ENCODE results near the gene NPPC.
"Not testable (repeated sequence)": the region's sequence is repeated elsewhere in the genome, so short reads cannot be mapped to it uniquely, and the experiment has no call there.

Gene NPPC

GRCh38 chr2:231907765-231908164 lies 18.4 kb downstream of the NPPC start:
- intact Hi-C loops (cut with DNase I): loop anchor here (5.0 to 10.0 kb wide), 3 partner anchors 420 to 617 kb away; partner anchors contain the start of genes CHRND and PRSS56
- DNase-seq: no peak

DNA sequence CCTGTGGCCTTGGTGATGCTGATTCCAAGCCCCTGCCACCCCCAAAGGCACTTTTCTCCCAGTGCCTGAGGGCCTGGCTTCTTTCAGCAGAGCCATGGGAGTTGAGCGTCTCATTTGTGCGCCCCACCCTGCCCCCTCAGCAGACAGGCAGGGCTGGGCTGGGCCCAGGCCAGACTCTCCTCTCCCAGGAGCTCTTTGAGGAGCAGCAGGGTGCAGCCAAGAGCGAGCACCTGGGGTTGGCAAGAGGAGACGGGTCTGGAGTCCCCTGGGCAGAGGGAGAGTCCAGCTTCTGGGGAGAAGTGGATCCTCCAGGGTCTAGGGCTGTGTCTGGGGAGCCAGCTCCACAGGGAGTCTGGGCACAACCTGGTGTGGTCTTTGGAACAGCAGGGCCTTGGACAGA lies 21.2 kb downstream of the NPPC start:
- intact Hi-C loops (cut with DNase I): loop anchor here (5.0 to 10.0 kb wide), 3 partner anchors 422 to 620 kb away; partner anchors contain the start of genes CHRND and PRSS56
- DNase-seq: no peak

DNA sequence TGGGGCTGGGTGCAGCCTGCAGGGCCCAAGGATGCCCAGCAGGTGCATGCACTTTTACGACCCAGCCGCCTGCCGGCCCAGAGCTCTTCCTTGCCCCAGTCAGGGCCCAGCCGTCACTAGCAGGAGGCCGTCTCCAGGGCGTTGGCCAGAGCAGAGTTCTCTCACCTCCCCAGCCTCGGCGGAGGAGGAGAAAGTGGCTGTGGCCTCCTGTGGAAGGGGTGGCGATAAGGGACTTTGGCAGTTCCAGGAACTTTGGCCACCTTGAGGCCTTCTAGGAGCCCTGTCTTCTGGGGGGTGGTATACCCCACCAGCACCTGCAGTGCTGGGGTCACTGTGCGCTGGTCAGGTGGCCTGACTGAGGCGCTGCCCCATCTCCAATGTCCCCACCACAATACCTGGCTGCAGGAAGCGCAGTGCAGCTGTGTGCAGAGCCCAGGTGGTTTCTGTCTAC lies 22.0 kb downstream of the NPPC start:
- intact Hi-C loops (cut with DNase I): loop anchor here (10.0 kb wide), 1 partner anchor 621 kb away; the partner anchor contains the start of genes CHRND and PRSS56

GRCh38 chr2:231902598-231902997 lies 23.6 kb downstream of the NPPC start:
- no peak for DNase-seq
- intact Hi-C loops (cut with DNase I): loop anchor here (10.0 kb wide), 1 partner anchor 622 kb away; the partner anchor contains the start of genes CHRND and PRSS56

More for the DNA sequence above, 22.0 kb downstream of the NPPC start:
- DNase-seq: no peak

DNA sequence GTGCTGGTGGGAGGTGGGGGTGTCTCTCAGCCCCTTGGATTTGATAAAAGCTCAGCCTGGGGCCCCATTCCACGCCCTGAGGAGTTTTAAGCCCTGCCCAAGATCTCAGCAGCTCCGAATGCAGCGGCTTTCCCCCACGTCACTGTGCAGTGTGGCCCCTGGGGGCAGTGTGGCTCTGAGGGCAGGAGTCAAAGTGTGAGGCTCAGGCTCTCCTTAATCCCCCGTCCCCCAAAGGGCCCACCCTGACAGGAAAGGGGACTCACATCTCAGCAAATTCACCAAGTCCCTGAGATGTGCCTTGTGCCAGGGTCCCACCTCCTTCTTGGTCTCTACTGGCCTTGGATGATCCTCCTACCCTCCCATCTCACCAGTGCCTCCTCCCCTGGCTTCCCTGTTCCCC lies 25.2 kb downstream of the NPPC start:
- DNase-seq: no peak
- intact Hi-C loops (cut with DNase I): loop anchor here (10.0 kb wide), 1 partner anchor 624 kb away; the partner anchor contains the start of genes CHRND and PRSS56

DNA sequence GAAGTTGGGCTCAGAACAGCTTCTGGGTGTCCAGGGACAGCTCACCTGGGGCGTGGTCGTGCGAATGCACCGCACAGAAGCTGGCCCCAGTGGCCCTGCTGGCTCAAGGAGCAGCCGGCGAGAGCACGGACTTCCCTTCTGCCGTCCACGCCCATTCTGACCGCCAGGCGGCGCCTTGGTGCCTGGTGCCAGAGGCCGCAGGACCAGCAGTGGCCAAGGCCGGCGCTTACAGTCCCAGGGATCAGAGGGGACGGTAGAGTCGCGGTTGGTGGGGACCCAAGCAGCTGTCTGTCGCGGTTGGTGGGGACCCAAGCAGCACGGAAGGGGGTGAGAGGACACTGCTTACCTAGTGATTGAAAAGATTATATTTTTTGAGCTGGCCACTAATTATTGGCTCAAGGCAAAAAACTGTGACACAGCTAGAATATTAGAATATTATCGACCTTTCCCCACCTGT lies 25.7 kb downstream of the NPPC start:
- intact Hi-C loops (cut with DNase I): loop anchor here (10.0 kb wide), 1 partner anchor 624 kb away; the partner anchor contains the start of genes CHRND and PRSS56

DNA sequence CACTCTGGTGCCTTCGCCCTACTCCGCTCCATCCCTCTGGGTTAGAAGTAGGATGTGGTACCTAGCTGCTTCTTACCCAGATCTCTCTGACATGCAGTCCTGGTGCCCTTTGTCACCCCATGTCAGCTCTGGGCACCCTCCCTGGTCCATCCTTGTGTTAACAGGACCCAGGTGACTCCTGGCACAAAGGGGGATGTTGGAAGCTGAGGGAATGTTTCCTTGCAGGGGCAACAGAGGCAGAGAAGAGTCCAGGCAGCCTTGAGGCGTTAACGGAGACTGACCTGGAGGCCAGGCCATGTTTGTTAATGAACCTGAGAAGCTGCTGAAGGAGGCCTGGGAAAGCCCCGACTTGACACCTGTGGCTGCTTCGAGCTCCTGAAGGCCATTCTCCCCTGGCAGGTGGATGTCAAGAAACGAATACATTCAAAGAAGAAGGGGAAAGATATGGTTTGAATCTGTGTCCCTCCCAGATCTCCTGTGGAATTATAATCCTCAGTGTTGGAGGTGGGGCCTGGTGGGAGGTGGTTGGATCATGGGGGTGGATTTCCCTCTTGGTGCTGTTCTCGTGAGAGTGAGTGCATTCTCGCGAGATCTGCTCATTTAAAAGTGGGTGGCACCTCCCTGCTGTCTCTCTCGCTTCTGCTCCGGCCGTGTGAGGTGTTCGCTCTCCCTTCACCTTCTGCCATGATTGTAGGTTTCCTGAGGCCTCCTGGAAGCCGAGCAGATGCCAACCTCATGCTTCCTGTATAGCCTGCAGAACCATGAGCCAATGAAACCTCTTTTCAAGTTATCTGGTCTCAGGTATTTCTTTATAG lies 31.4 kb downstream of the NPPC start:
- DNase-seq: no peak
- intact Hi-C loops (cut with DNase I): no loop called here

More for the DNA sequence above, 25.7 kb downstream of the NPPC start:
- DNase-seq: peak in 41 of 42 donors; percentile 34 to 88 (median 72)

DNA sequence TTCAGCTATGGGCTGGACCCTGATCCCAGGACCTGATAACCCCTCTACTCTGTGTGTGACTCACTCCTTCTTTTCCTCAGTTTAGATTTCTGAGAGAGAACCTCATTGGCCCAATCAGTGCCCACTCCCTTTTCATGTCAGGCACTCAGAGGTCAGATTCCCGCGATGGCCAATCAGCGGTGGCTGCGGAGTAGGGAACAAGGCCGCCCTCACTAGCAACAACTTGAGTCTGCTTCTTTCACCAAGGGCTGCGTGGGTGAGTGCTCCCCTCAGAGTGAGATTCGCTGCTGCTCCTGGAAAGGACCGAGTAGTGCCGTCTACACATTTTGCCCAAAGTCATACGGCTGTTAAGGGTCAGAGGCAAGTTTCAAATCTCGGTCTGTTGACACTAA lies 34.7 kb downstream of the NPPC start:
- intact Hi-C loops (cut with DNase I): no loop called here
- DNase-seq: peak in 2 of 42 donors; percentile 3 to 12

DNA sequence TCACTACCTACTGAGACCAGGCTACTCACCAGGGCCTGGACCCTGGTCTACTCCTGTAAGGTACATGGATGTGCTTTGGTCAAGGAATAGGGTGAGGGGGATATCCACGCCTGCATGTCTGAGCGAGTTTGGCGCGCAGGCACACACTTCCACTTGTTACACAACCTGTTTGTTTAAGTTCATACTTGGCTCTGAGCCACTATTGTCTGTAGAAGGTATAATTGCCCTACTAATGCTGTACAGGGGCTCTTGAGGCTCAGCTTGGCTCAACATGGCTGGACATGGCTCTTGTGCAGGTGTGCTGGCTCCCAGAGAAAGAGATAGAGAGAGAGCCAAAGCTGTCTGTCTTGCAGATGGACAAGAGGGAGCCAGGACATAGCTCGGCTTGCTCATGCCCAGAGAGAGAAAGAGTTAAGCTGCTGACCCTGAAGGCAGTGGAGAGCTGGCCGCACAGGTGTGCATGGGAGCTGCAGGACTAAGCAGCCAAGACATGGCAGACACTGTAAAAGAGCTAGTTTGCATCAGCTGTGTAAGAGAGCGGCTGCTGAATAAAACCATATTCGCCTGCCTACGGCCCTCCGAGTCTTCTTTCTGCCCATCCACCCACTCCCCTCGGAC lies 35.2 kb downstream of the NPPC start:
- intact Hi-C loops (cut with DNase I): no loop called here
- peak in 2 of 42 donors; percentile 8 to 14 for DNase-seq

- intact Hi-C loops (cut with DNase I): no loop called here
- DNase-seq: peak in 5 of 42 donors; percentile 0 to 28 (median 12)
These were observed 38.4 kb downstream of the NPPC start for GRCh38 chr2:231887756-231888155.

DNA sequence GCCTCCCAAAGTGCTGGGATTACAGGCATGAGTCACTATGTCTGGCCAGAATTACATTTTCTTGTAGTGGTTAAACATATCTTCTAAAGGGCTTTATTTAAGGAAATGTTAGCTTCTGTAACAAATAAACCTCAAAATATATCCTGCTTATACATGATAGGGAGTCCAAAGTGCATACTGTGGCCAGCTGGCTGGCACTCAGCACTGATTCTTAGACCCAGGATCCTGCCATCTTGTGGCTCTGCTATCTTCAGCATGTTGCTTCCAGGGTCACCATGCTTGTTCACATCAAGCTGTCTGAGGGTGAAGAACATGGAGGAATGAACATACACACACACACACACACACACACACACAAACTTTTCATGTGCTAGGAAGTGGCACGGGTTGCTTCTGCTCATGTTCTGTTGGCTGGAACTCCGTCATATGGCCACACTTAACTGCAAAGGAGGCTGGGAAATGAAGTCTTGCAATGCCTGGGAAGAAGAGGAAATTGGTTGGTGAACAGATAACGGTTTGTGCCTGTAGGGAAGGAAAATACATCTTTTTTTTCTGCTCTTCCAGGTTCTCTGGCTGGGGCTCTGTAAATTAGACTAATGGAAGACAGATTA lies 40.0 kb downstream of the NPPC start:
- peak in 2 of 42 donors; percentile 1 to 3 for DNase-seq
- intact Hi-C loops (cut with DNase I): no loop called here

GRCh38 chr2:231884438-231885140 lies 41.6 kb downstream of the NPPC start:
- DNase-seq: peak in 3 of 42 donors; percentile 5 to 20 (median 12)
- intact Hi-C loops (cut with DNase I): no loop called here

- peak in 2 of 42 donors; percentile 0 to 22 for DNase-seq
- intact Hi-C loops (cut with DNase I): no loop called here
These were observed 42.7 kb downstream of the NPPC start for GRCh38 chr2:231883468-231883881.

GRCh38 chr2:231882646-231883045 lies 43.5 kb downstream of the NPPC start:
- intact Hi-C loops (cut with DNase I): no loop called here
- DNase-seq: peak in 3 of 42 donors; percentile 6 to 25 (median 13)

GRCh38 chr2:231880371-231880770 lies 45.8 kb downstream of the NPPC start:
- intact Hi-C loops (cut with DNase I): not testable (repeated sequence)
- DNase-seq: peak in 1 of 42 donors; percentile 1

DNA sequence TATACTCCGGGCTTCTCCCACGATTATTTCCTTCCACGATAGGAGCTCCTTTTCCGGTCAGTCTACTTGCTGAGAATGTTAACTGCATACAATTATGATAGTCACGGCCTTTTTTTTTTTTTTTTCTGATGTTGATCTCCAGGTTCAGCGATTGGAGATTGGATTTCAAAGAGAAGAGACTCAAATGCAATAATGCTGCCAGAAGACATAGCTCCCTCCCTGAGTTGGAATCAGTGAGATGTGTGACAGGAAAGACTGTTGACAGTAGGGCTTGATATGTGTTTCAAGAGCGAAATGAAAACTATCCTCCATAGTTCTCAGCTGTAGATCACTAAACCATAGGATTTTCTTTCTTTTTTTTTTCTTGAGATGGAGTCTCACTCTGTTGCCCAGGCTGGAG lies 47.0 kb downstream of the NPPC start:
- intact Hi-C loops (cut with DNase I): no loop called here
- no peak for DNase-seq

DNA sequence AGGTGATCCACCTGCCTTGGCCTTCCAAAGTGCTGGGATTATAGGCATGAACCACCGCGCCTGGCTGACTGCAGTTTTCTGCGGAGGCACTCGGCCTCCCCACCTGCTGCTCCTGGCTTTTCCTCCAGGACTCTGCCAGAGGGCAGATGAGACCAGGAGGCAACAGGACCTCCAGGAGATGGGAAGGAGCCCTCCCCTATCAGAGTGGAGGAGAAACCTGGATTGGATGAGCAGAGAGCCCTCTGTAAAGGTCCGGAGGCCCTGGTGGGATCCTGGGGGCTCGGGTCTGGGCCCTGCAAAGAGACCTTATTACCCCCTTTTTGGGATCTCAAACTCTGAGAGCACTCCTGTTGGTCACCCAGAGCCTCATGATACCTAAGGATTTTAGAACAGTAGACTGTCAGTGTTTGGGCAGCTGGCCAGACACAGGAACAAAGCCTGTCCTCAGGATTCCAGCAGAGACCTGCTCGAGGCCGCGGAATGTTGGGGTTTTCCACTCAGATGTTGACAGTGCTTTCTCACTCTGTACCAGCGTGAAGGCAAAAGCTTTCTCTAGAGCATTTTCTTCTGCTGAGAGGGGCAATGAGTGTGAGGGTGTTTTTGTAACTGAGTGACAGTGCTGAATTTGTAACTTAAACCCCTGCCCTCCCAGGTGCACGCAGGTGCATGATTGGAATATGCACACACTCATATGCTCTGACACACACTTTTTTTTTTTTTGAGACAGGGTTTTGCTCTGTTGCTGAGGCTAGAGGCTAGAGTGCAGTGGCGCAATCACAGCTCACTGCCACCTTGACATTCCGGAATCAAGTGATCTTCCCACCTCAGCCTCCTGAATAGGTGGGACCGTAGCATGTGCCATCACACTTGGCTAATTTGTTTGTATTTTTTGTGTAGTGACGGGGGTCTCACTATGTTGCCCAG lies 48.4 kb downstream of the NPPC start:
- peak in 1 of 42 donors; percentile 16 for DNase-seq
- intact Hi-C loops (cut with DNase I): no loop called here

DNA sequence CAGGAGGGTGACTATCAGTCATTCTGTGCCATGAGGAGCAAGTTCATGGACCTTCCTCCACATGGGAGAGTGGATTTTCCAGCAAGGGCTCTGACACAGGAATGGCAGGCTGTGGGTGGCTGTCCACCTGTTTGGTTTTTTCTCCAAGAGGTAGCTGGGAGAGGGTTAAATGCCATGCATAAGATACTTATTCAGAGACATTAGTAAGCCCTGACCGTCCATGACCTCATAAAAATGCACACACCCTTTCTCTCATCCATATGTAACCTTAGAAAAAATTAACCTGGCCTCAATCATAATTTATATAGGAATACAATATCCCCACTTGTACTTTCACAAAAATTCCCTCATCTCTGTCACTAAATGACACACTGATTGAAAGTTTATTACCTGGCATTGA lies 51.3 kb downstream of the NPPC start:
- DNase-seq: peak in 1 of 42 donors; percentile 8
- intact Hi-C loops (cut with DNase I): no loop called here

Data from head of caudate nucleus (tissue), 42 donors.